Vagina (tissue), 2 donors: Measurements from ENCODE around the gene KLHL25. TPM values are rescaled to one million over a fixed set of nuclear protein-coding genes. Genes with fewer than 3 reads are reported as not detected.
A peak's percentile ranks its signal among the peaks of the same experiment; 100 is the strongest.

ENCODE experiments used
- DNase-seq, 2 donors: peaks; one replicate each; pipeline ENCODE4 v3.0.0-alpha.2; 2017; ENCODE audit errors: extremely low spot score in 2 of 2
- H3K27ac ChIP-seq: fragments of 200-600 bp; sonication (generic); one replicate; pipeline ENCODE4 v1.5.1; 2019
- H3K27me3 ChIP-seq: fragments of 200-600 bp; sonication (generic); one replicate; pipeline ENCODE4 v1.5.1; 2019
- H3K36me3 ChIP-seq, 2 donors: fragments of 200-600 bp; sonication (generic); one replicate each; pipeline ENCODE4 v1.5.1; 2017 to 2019
- H3K4me1 ChIP-seq: fragments of 200-600 bp; sonication (generic); one replicate; pipeline ENCODE4 v1.5.1; 2019
- H3K4me3 ChIP-seq, 2 donors: fragments of 200-600 bp; sonication (generic); 1 replicate in 1 of 2; 2 replicates in 1 of 2; pipeline ENCODE4 v1.5.1; 2016 to 2019
- H3K9me3 ChIP-seq: fragments of 200-600 bp; sonication (generic); one replicate; pipeline ENCODE4 v1.5.1; 2019
- POLR2A ChIP-seq, 2 donors: fragments of 450-650 bp; IDR thresholded peaks; one replicate each; pipeline ENCODE4 v1.6.1; 2017; ENCODE audit warnings: antibody characterized with exemption in 2 of 2, mild to moderate bottlenecking in 2 of 2, moderate library complexity in 2 of 2
- POLR2AphosphoS5 ChIP-seq, 2 donors: sonication (generic); formaldehyde crosslinking; IDR thresholded peaks; one replicate each; pipeline ENCODE4 v1.9.0; 2017; ENCODE audit warnings: antibody characterized with exemption in 2 of 2, mild to moderate bottlenecking in 2 of 2, low read depth in 1 of 2; ENCODE audit not compliant: insufficient read depth in 1 of 2
- intact Hi-C: fragments of 100-400 bp; cut with DNase I; formaldehyde crosslinking; loops from one replicate; pipeline ENCODE4 v1.15.1; 2023
- total RNA-seq: library from RNA; depleted of rRNA; stranded (reverse); fragments of >200 nt; gene quantifications from one replicate; pipeline ENCODE4 v1.2.3, GENCODE V29; 2016
- TF ChIP-seq, protein P1 (sequence below), 3 experiments: fragments of 450-650 bp in 2 of 3; fragments of 200-600 bp in 1 of 3; sonication (generic) in 1 of 3; IDR thresholded peaks; one replicate each; pipeline ENCODE4 v1.5.1; 2017 to 2019; ENCODE audit warnings: antibody characterized with exemption in 3 of 3, mild to moderate bottlenecking in 2 of 3, moderate library complexity in 2 of 3

Gene KLHL25
- total RNA-seq, 1 donor from 2014 or later, result 9.6 TPM

DNA sequence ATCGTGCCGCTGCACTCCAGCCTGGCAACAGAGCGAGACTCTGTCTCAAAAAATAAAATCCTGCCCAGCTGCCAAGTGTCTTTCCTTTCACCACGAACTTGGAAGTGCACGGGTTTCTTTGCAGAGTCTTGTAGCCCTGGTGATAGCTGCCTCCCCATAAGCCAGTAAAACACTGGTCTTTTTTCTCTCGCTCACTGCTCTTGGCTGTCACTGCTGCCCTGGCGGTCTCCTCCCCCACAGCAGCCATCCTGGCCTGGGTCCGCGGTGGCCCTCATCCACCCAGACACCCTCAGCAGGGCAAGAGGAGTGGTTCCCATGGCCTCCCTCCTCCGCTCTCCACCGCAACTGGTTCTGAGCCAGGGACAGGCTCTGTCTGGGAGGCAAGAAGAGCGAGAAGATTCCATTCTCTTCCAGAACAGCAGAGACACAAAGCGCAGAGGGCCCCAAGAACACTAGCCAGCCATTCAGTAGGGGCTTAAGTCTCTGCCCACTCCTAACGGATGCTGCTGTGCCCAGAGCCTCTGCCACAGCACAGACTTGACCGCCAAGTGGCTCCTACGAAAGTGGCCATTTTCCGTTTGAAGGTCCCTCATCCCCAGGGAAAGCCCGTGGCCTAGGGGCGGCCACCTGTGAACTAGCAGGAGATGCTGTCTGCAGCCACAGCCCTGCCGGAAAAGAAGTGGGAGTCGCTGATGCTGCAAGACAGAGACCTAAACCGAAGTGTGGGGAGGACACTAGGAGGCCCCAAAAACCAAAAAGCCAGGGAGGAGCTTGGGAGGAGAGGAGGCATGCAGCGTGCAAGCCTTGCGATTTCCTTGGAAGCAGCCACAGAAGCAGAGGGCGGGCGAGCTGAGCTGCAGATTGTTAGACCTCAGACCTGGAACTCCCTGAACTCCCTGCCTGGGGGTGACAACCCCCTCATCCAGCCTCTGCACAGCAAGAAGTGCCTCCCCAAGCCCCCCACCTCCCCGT lies 44.1 kb downstream of the KLHL25 start:
- no peak for DNase-seq
- intact Hi-C loops, result loop anchor here (5.0 kb wide), 1 partner anchor 42 kb away; the partner anchor contains the start of gene KLHL25
- no peaks in the 10 kb centered on the region for H3K9me3 ChIP-seq
- no peaks in the 10 kb centered on the region for H3K27me3 ChIP-seq
- peaks cover 30% of the 10 kb centered on the region for H3K4me1 ChIP-seq
- H3K27ac ChIP-seq, result peak overlapping the region; percentile 75
- H3K36me3 ChIP-seq, result peaks cover 0 to 21% of the 10 kb centered on the region in 2 donors
- TF ChIP-seq POLR2A (IDR thresholded peaks at IDR 0.05) (no peak), POLR2AphosphoS5 (IDR thresholded peaks at IDR 0.05; ENCODE audit: insufficient read depth in 1 of 2, low read depth in 1 of 2) (peak; percentile 65 to 72)
- TF ChIP-seq, protein P1, sequence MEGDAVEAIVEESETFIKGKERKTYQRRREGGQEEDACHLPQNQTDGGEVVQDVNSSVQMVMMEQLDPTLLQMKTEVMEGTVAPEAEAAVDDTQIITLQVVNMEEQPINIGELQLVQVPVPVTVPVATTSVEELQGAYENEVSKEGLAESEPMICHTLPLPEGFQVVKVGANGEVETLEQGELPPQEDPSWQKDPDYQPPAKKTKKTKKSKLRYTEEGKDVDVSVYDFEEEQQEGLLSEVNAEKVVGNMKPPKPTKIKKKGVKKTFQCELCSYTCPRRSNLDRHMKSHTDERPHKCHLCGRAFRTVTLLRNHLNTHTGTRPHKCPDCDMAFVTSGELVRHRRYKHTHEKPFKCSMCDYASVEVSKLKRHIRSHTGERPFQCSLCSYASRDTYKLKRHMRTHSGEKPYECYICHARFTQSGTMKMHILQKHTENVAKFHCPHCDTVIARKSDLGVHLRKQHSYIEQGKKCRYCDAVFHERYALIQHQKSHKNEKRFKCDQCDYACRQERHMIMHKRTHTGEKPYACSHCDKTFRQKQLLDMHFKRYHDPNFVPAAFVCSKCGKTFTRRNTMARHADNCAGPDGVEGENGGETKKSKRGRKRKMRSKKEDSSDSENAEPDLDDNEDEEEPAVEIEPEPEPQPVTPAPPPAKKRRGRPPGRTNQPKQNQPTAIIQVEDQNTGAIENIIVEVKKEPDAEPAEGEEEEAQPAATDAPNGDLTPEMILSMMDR (IDR thresholded peaks at IDR 0.05), result no peak
- H3K4me3 ChIP-seq, result peak overlapping the region; percentile 14 to 28

DNA sequence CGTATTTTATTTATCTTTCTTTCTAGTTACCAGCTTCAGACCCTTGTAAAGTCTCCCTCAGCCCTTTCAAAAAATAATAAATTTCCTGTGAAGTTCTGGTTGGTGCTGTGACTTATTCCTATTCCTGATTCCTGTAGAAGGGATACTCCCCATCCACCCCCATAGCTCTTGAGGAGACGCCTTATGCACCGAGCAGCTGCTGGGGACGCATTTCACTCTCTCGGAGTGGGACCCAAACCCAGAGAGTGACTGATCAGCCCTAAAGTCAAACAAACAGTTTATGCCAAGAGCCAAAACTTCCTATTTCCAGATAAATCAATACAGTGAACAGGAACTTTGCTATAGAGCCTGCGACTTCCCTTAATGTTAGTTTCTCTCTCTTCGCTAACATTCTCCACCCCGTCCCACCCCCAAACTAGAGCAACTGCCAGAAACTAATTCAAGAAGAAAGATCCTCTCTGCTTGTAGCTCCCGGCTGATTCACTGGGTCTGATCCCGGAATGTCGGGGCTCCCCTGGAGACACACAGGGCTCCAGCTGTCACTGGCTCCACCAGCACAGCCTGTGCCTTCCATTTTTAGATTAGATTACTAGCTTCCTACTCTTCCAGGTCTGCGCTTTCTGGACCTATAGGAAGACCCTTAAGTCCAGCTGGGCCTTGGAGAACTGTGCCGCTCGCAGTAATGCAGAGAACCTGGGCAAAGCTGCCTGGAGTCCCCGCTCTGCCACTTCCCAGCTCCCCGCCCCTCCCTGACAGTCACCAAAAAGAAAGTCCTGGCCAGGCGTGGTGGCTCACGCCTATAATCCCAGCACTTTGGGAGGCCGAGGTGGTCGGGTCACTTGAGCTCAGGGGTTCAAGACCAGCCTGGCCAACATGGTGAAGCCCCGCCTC lies 45.2 kb downstream of the KLHL25 start:
- Histone ChIP-seq H3K9me3 (no peaks in the 10 kb centered on the region), H3K27ac (peak overlapping the region; percentile 75), H3K4me3 (peak overlapping the region; percentile 14 to 28), H3K4me1 (peaks cover 30% of the 10 kb centered on the region), H3K36me3 (peaks cover 0 to 32% of the 10 kb centered on the region in 2 donors), H3K27me3 (no peaks in the 10 kb centered on the region)
- TF ChIP-seq POLR2AphosphoS5 (IDR thresholded peaks at IDR 0.05; ENCODE audit: insufficient read depth in 1 of 2, low read depth in 1 of 2) (no peak), POLR2A (IDR thresholded peaks at IDR 0.05) (no peak)
- TF ChIP-seq, protein P1 (IDR thresholded peaks at IDR 0.05), result no peak
- no peak for DNase-seq
- intact Hi-C loops, result loop anchor here (5.0 kb wide), 1 partner anchor 43 kb away; the partner anchor contains the start of gene KLHL25

DNA sequence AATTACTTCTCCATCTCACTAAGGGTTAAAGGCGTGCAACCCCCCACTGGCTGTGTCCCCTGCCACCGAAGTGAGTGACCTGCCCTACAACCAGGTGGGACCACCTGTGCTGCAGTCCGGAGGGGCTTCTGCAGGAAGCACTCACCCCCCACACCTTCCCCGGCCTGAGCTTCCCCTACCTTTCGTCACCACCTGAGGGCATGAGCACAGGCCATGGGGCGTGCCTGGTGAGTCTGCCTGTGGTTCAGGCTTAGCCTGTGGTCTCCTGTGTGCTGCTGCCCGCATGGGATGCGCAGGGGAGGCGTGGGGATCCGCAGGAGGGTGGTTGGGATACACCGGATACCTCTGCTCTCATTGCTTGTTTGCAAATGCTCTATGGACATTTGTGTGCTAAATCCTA lies 46.0 kb downstream of the KLHL25 start:
- no peaks in the 10 kb centered on the region for H3K9me3 ChIP-seq
- TF ChIP-seq POLR2A (IDR thresholded peaks at IDR 0.05) (no peak), POLR2AphosphoS5 (IDR thresholded peaks at IDR 0.05; ENCODE audit: insufficient read depth in 1 of 2, low read depth in 1 of 2) (no peak)
- TF ChIP-seq, protein P1 (IDR thresholded peaks at IDR 0.05), result no peak
- DNase-seq, result no peak
- H3K36me3 ChIP-seq, result peaks cover 0 to 40% of the 10 kb centered on the region in 2 donors
- peaks cover 30% of the 10 kb centered on the region for H3K4me1 ChIP-seq
- H3K27me3 ChIP-seq, result no peaks in the 10 kb centered on the region
- intact Hi-C loops, result no loop called here
- H3K27ac ChIP-seq, result peak overlapping the region; percentile 75
- no peak overlapping the region for H3K4me3 ChIP-seq

DNA sequence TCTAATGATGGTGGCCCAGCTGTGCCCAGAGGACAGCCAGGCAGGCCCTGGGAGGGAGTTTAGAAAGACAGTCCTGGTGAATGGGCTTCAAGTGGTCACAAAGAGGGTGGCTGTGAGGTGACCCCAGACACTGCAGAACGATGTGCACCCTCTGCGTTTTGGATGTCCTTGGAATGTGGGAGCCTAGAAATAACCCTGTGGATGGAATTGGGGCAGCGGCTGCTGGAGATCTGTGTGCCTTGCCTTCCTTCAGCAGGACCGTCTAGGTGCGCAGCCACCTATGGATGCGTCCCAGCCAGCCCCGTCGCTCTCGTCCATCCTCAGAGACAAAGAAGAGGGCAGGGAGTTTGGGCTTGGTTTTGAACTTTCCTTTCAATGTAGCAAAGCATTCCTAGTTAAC lies 46.5 kb downstream of the KLHL25 start:
- DNase-seq, result no peak
- Histone ChIP-seq H3K9me3 (no peaks in the 10 kb centered on the region), H3K27ac (no peak overlapping the region), H3K4me3 (no peak overlapping the region), H3K36me3 (peaks cover 0 to 45% of the 10 kb centered on the region in 2 donors), H3K4me1 (peaks cover 30% of the 10 kb centered on the region), H3K27me3 (no peaks in the 10 kb centered on the region)
- TF ChIP-seq, protein P1 (IDR thresholded peaks at IDR 0.05), result no peak
- TF ChIP-seq POLR2AphosphoS5 (IDR thresholded peaks at IDR 0.05; ENCODE audit: insufficient read depth in 1 of 2, low read depth in 1 of 2), result no peak
- no peak for TF ChIP-seq POLR2A (IDR thresholded peaks at IDR 0.05)
- intact Hi-C loops, result no loop called here
